Measurements from ENCODE around the gene ADAMTS13.

The ADAMTS13 gene

GRCh38 chr9:133456409-133456808, 34.2 kb downstream of the ADAMTS13 start:
- no peak for DNase-seq

GRCh38 chr9:133457233-133457632, 35.1 kb downstream of the ADAMTS13 start:
- DNase-seq = no peak

GRCh38 chr9:133457748-133458147, 35.6 kb downstream of the ADAMTS13 start:
- DNase-seq = no peak

- DNase-seq = no peak
Measured at GRCh38 chr9:133458643-133459312, 36.6 kb downstream of the ADAMTS13 start.

- peak; percentile 100 for DNase-seq
Measured at GRCh38 chr9:133459476-133460404, 37.6 kb downstream of the ADAMTS13 start, which contains the start of gene CACFD1. TSS of gene CACFD1 (plus strand) at chr9:133459978. CDS start at chr9:133460067, 89 bp downstream.

GRCh38 chr9:133460405-133461175, 38.4 kb downstream of the ADAMTS13 start:
- DNase-seq = peak; percentile 96

GRCh38 chr9:133461975-133462374, 39.8 kb downstream of the ADAMTS13 start:
- no peak for DNase-seq

- DNase-seq = peak; percentile 52
Measured at GRCh38 chr9:133463234-133463863, 41.2 kb downstream of the ADAMTS13 start.

- no peak for DNase-seq
Measured at GRCh38 chr9:133463864-133464615, 41.9 kb downstream of the ADAMTS13 start.

GRCh38 chr9:133464638-133465037, 42.5 kb downstream of the ADAMTS13 start:
- DNase-seq = no peak

GRCh38 chr9:133465984-133466383, 43.8 kb downstream of the ADAMTS13 start:
- DNase-seq = no peak

- no peak for DNase-seq
Measured at GRCh38 chr9:133467101-133467500, 44.9 kb downstream of the ADAMTS13 start.

- DNase-seq = no peak
Measured at GRCh38 chr9:133468374-133468773, 46.2 kb downstream of the ADAMTS13 start.

GRCh38 chr9:133468777-133469421, 46.7 kb downstream of the ADAMTS13 start:
- DNase-seq = no peak

- DNase-seq = no peak
Measured at GRCh38 chr9:133470427-133470924, 48.3 kb downstream of the ADAMTS13 start.

GRCh38 chr9:133470988-133471387, 48.8 kb downstream of the ADAMTS13 start:
- DNase-seq = no peak

- DNase-seq = no peak
Measured at GRCh38 chr9:133471551-133472276, 49.5 kb downstream of the ADAMTS13 start.

GRCh38 chr9:133472277-133472645, 50.1 kb downstream of the ADAMTS13 start:
- DNase-seq = no peak

- no peak for DNase-seq
Measured at GRCh38 chr9:133472753-133473378, 50.7 kb downstream of the ADAMTS13 start.

GRCh38 chr9:133473743-133474142, 51.6 kb downstream of the ADAMTS13 start:
- no peak for DNase-seq

Measured in NCI-H2171 (cell line).